AG04449 (cell line): ENCODE results near the gene SPSB1.
A peak's percentile ranks its signal among the peaks of the same experiment; 100 is the strongest.

Experiments used
- CTCF ChIA-PET: fragments of 350-600 bp; formaldehyde crosslinking; extraction: SDS; loops from one replicate; lab custom pipeline; 2021; ENCODE audit warnings: antibody characterized with exemption; lab: Yijun Ruan, JAX
- POLR2A ChIA-PET: fragments of 400-600, 350-600 bp; formaldehyde crosslinking; extraction: SDS; loops from one replicate; lab custom pipeline; 2020; ENCODE audit warnings: antibody characterized with exemption, inconsistent platforms; lab: Yijun Ruan, JAX
- DNase-seq: peaks from one replicate; pipeline ENCODE4 v3.0.0-alpha.2; 2010; ENCODE audit warnings: low read depth, low spot score
- H3K4me3 ChIP-seq: 2 replicates; pipeline ENCODE4 v1.5.1; 2011; ENCODE audit warnings: low read depth, mild to moderate bottlenecking, control low read depth, low read length
- CTCF ChIP-seq: IDR thresholded peaks from one replicate; pipeline ENCODE4 v1.5.1; 2011; ENCODE audit warnings: mild to moderate bottlenecking, moderate library complexity, low read length, control low read depth, inconsistent platforms; ENCODE audit not compliant: insufficient read depth; ENCODE audit errors: missing control alignments

Gene SPSB1

GRCh38 chr1:9284061-9284460, 8.6 kb upstream of the SPSB1 start:
- DNase-seq = no peak
- ChIA-PET CTCF (interaction anchor here (1.0 to 7.7 kb wide), 9 partner anchors 16 to 210 kb away, joined by 3 to 43 read pairs (median 7); no protein-coding TSS in a partner anchor), POLR2A (no interaction called here)
- H3K4me3 ChIP-seq = no peak overlapping the region
- no peak for TF ChIP-seq CTCF

GRCh38 chr1:9286556-9286955, 6.1 kb upstream of the SPSB1 start:
- DNase-seq = no peak
- ChIA-PET POLR2A (no interaction called here), CTCF (interaction anchor here (0.9 to 6.2 kb wide), 4 partner anchors 166 to 205 kb away, joined by 3 to 222 read pairs (median 104); no protein-coding TSS in a partner anchor)
- no peak overlapping the region for H3K4me3 ChIP-seq
- TF ChIP-seq CTCF = no peak

GRCh38 chr1:9289090-9289534, 3.6 kb upstream of the SPSB1 start:
- TF ChIP-seq CTCF = peak; percentile 62
- H3K4me3 ChIP-seq = no peak overlapping the region
- DNase-seq = no peak
- POLR2A ChIA-PET = interaction anchor here (0.6 kb wide), 1 partner anchor 214 kb away, joined by 3 read pairs; no protein-coding TSS in a partner anchor
- CTCF ChIA-PET = interaction anchor here (0.6 to 6.2 kb wide), 33 partner anchors 8 to 314 kb away, joined by 3 to 222 read pairs (median 5); no protein-coding TSS in a partner anchor

GRCh38 chr1:9289711-9290485, 2.8 kb upstream of the SPSB1 start:
- peak; percentile 58 for DNase-seq
- ChIA-PET CTCF (interaction anchor here (0.6 to 6.2 kb wide), 39 partner anchors 9 to 313 kb away, joined by 3 to 222 read pairs (median 5); no protein-coding TSS in a partner anchor), POLR2A (interaction anchor here (1.4 kb wide), 1 partner anchor 9 kb away, joined by 8 read pairs; no protein-coding TSS in a partner anchor)
- H3K4me3 ChIP-seq = no peak overlapping the region
- no peak for TF ChIP-seq CTCF

GRCh38 chr1:9291914-9292360, 757 bp upstream of the SPSB1 start:
- no peak for TF ChIP-seq CTCF
- ChIA-PET POLR2A (interaction anchor here (0.6 kb wide), 1 partner anchor 199 kb away, joined by 3 read pairs; no protein-coding TSS in a partner anchor), CTCF (interaction anchor here (0.9 to 6.2 kb wide), 6 partner anchors 10 to 200 kb away, joined by 3 to 222 read pairs (median 16); no protein-coding TSS in a partner anchor)
- DNase-seq = no peak
- H3K4me3 ChIP-seq = peak overlapping the region; percentile 52

- ChIA-PET POLR2A (no interaction called here), CTCF (no interaction called here)
- no peak for TF ChIP-seq CTCF
- peak overlapping the region; percentile 83 for H3K4me3 ChIP-seq
- no peak for DNase-seq
Observed at GRCh38 chr1:9293241-9293532, 493 bp downstream of the SPSB1 start.
